Measurements from ENCODE around the gene POLD4.
A peak's percentile ranks its signal among the peaks of the same experiment; 100 is the strongest.

POLD4 gene

GRCh38 chr11:67387518-67387917 lies 34.2 kb upstream of the POLD4 start:
- no peak for DNase-seq

GRCh38 chr11:67387069-67387468 lies 33.7 kb upstream of the POLD4 start:
- no peak for DNase-seq

- DNase-seq = peak; percentile 65
These were observed 31.6 kb upstream of the POLD4 start for GRCh38 chr11:67384851-67385366.

- DNase-seq = peak; percentile 51
These were observed 29.2 kb upstream of the POLD4 start for GRCh38 chr11:67382276-67383136.

GRCh38 chr11:67381244-67381972 lies 28.1 kb upstream of the POLD4 start:
- no peak for DNase-seq

- DNase-seq = no peak
These were observed 26.0 kb upstream of the POLD4 start for GRCh38 chr11:67379061-67380058.

GRCh38 chr11:67378544-67378943 lies 25.2 kb upstream of the POLD4 start:
- DNase-seq = no peak

GRCh38 chr11:67376873-67377808 lies 23.8 kb upstream of the POLD4 start:
- peak; percentile 25 for DNase-seq

- no peak for DNase-seq
These were observed 22.9 kb upstream of the POLD4 start for GRCh38 chr11:67376063-67376820.

- DNase-seq = no peak
These were observed 22.1 kb upstream of the POLD4 start for GRCh38 chr11:67375320-67376055.

- no peak for DNase-seq
These were observed 21.4 kb upstream of the POLD4 start for GRCh38 chr11:67374571-67375281.

GRCh38 chr11:67373648-67374570 lies 20.6 kb upstream of the POLD4 start:
- DNase-seq = no peak

GRCh38 chr11:67372993-67373647 lies 19.8 kb upstream of the POLD4 start, which contains the start of gene CLCF1:
Gene CLCF1 (minus strand): TSS chr11:67373598. CDS start chr11:67373539, 59 bp downstream.
- no peak for DNase-seq

GRCh38 chr11:67372321-67372992 lies 19.1 kb upstream of the POLD4 start:
- no peak for DNase-seq

- no peak for DNase-seq
These were observed 18.6 kb upstream of the POLD4 start for GRCh38 chr11:67371911-67372320.

GRCh38 chr11:67371189-67371910 lies 18.0 kb upstream of the POLD4 start:
- DNase-seq = no peak
